ENCODE measurements around the gene COL5A2. TPM values are rescaled to one million over a fixed set of nuclear protein-coding genes. Genes with fewer than 3 reads are reported as not detected.

Gene COL5A2
- total RNA-seq, 3 donors from 2014 or later: 22.7 to 111 (median 30.8) TPM

DNA sequence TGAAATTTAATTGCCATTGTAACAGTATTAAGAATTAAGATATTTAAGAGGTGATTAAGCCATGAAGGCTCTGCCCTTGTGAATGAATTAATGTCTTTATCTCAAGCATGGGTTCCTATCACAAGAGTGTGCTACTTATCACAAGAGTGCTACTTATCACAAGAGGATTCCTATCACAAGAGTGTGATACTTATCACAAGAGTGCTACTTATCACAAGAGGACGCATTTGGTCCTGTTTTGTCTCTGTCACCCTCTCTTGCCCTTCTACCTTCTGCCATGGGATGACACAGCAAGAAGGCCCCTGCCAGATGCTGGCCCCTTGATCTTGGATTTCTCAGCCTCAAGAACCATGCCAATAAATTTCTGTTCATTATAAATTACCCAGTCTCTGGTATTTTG is 13.2 kb upstream of the COL5A2 start:
- no peak overlapping the region for H3K4me3 ChIP-seq
- DNase-seq (ENCODE audit: low spot score in 2 of 2): no peak
- TF ChIP-seq, protein P1, sequence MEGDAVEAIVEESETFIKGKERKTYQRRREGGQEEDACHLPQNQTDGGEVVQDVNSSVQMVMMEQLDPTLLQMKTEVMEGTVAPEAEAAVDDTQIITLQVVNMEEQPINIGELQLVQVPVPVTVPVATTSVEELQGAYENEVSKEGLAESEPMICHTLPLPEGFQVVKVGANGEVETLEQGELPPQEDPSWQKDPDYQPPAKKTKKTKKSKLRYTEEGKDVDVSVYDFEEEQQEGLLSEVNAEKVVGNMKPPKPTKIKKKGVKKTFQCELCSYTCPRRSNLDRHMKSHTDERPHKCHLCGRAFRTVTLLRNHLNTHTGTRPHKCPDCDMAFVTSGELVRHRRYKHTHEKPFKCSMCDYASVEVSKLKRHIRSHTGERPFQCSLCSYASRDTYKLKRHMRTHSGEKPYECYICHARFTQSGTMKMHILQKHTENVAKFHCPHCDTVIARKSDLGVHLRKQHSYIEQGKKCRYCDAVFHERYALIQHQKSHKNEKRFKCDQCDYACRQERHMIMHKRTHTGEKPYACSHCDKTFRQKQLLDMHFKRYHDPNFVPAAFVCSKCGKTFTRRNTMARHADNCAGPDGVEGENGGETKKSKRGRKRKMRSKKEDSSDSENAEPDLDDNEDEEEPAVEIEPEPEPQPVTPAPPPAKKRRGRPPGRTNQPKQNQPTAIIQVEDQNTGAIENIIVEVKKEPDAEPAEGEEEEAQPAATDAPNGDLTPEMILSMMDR (IDR thresholded peaks at IDR 0.05): no peak
- TF ChIP-seq POLR2A (IDR thresholded peaks at IDR 0.05) (no peak), POLR2AphosphoS5 (IDR thresholded peaks at IDR 0.05) (no peak)
- no peak overlapping the region for H3K27ac ChIP-seq
- H3K4me1 ChIP-seq: no peaks in the 10 kb centered on the region
- no peaks in the 10 kb centered on the region for H3K36me3 ChIP-seq
- intact Hi-C loops (cut with DNase I; ENCODE audit: low total_unique reads): no loop called here
- no peaks in the 10 kb centered on the region for H3K27me3 ChIP-seq
- H3K9me3 ChIP-seq: no peaks in the 10 kb centered on the region

DNA sequence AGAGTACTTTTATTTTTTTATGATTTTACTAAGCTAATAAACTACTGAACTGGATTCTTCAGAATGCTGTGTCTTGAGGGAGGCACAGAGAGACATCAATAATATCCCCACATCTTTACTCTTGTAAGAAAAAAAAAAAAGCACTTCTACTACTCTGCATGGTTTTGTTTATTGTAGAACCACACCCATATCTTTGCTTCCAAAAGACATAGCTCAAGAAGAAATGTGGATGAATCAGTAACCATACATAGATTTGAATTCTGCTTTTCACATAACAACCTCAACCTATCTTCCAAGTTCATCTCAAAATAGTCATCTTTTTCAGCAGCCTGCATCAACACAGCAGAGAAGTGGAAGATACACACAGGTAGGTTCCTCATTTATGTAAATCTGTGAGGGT is 12.2 kb upstream of the COL5A2 start:
- Histone ChIP-seq H3K27ac (no peak overlapping the region), H3K36me3 (no peaks in the 10 kb centered on the region), H3K9me3 (no peaks in the 10 kb centered on the region), H3K27me3 (no peaks in the 10 kb centered on the region), H3K4me3 (no peak overlapping the region), H3K4me1 (no peaks in the 10 kb centered on the region)
- DNase-seq (ENCODE audit: low spot score in 2 of 2): no peak
- TF ChIP-seq POLR2AphosphoS5 (IDR thresholded peaks at IDR 0.05) (no peak), POLR2A (IDR thresholded peaks at IDR 0.05) (no peak)
- intact Hi-C loops (cut with DNase I; ENCODE audit: low total_unique reads): no loop called here

DNA sequence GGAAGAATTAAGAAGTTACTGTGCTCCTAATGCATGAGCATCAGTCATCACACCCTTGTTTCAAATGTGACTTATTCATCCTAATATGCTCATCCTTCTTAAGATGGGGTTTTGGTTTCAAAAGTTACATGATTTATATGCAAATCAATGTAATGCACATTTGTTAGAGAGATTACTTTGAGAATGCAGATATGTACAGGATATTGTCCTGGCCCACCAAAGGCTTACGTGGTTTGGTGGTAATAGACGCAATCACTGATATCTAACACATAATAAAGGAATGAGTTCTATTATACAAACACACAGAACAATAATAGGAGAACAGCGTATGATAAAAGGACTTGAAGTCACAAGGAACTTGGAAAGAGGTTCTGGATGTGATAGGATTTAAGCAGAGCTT is 11.1 kb upstream of the COL5A2 start:
- no peaks in the 10 kb centered on the region for H3K27me3 ChIP-seq
- TF ChIP-seq POLR2AphosphoS5 (IDR thresholded peaks at IDR 0.05): no peak
- TF ChIP-seq, protein P1 (IDR thresholded peaks at IDR 0.05): no peak
- TF ChIP-seq POLR2A (IDR thresholded peaks at IDR 0.05): no peak
- DNase-seq (ENCODE audit: low spot score in 2 of 2): no peak
- H3K4me1 ChIP-seq: no peaks in the 10 kb centered on the region
- no peak overlapping the region for H3K27ac ChIP-seq
- intact Hi-C loops (cut with DNase I; ENCODE audit: low total_unique reads): no loop called here
- H3K9me3 ChIP-seq: no peaks in the 10 kb centered on the region
- H3K4me3 ChIP-seq: no peak overlapping the region
- H3K36me3 ChIP-seq: no peaks in the 10 kb centered on the region

DNA sequence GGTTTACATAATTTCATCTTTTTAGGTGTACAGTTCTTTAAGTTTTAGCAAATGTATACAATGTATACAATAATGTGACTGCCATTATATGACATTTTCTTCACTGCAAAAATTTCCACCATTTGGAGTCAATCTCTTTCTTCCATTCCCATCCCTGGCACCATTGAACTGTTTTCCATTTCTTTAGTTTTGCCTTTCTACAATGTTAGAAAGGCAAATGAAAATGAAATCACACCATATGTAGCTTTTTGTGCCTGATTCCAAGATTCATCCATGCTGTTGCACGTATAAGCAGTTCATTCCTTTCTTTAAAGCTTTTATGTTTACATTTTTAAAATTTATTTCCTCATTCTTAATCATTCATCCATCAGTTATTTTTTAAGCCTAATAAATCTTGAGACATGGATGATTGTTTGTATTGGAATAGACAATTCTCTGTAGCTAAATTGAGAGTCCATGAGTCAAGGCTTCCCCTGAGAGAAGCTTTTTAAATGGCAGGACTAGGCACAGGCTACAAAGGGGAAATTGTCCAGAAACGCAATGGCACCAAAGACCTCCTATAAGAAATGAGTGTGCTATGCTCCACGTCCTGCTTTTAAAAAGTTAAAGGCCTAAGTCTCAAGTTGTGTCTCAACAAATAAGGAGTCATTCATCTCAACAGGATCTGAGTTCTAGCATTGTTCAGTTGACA is 8.7 kb upstream of the COL5A2 start:
- intact Hi-C loops (cut with DNase I; ENCODE audit: low total_unique reads): no loop called here
- H3K27ac ChIP-seq: no peak overlapping the region
- DNase-seq (ENCODE audit: low spot score in 2 of 2): no peak

DNA sequence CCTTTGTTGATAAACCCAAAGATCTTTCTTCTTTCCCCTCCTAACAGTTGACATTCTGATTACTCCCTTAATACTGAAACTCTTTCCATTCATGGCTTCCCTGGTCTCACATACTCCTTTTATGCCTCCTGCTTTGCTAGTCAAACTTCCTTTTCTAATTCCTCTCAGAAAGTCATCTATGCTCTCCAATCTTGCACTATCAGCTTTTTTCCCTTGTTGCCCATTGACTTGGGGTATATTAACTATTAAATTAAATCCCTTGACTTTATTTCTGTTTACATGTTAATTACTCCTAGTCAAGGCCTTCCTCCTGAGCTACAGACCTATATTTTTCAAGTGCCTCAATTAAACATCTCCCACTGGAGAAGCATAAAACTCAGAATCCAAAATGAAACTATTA is 3.6 kb upstream of the COL5A2 start:
- intact Hi-C loops (cut with DNase I; ENCODE audit: low total_unique reads): no loop called here
- Histone ChIP-seq H3K4me3 (no peak overlapping the region), H3K4me1 (no peaks in the 10 kb centered on the region), H3K27me3 (no peaks in the 10 kb centered on the region), H3K27ac (no peak overlapping the region), H3K36me3 (no peaks in the 10 kb centered on the region), H3K9me3 (no peaks in the 10 kb centered on the region)
- no peak for TF ChIP-seq POLR2AphosphoS5 (IDR thresholded peaks at IDR 0.05)
- TF ChIP-seq, protein P1 (IDR thresholded peaks at IDR 0.05): no peak
- TF ChIP-seq POLR2A (IDR thresholded peaks at IDR 0.05): no peak
- DNase-seq (ENCODE audit: low spot score in 2 of 2): no peak

More for the DNA sequence above, 8.7 kb upstream of the COL5A2 start:
- Histone ChIP-seq H3K4me3 (no peak overlapping the region), H3K27me3 (no peaks in the 10 kb centered on the region), H3K4me1 (no peaks in the 10 kb centered on the region), H3K9me3 (no peaks in the 10 kb centered on the region), H3K36me3 (no peaks in the 10 kb centered on the region)
- TF ChIP-seq, protein P1 (IDR thresholded peaks at IDR 0.05): no peak
- no peak for TF ChIP-seq POLR2AphosphoS5 (IDR thresholded peaks at IDR 0.05)
- no peak for TF ChIP-seq POLR2A (IDR thresholded peaks at IDR 0.05)
